HG03469 (cell line): Measurements from ENCODE around the gene CDH22.

ENCODE experiments used
- ATAC-seq: cut with Tn5 transposase; IDR thresholded peaks from one replicate; pipeline ENCODE4 v1.9.1; 2021; ENCODE audit warnings: mild to moderate bottlenecking, moderate library complexity, moderate number of reproducible peaks; ENCODE audit not compliant: unreplicated experiment

CDH22 gene

GRCh38 chr20:46200582-46201570 lies 107.4 kb downstream of the CDH22 start:
- ATAC-seq: no peak

GRCh38 chr20:46199198-46199597 lies 109.1 kb downstream of the CDH22 start:
- no peak for ATAC-seq

DNA sequence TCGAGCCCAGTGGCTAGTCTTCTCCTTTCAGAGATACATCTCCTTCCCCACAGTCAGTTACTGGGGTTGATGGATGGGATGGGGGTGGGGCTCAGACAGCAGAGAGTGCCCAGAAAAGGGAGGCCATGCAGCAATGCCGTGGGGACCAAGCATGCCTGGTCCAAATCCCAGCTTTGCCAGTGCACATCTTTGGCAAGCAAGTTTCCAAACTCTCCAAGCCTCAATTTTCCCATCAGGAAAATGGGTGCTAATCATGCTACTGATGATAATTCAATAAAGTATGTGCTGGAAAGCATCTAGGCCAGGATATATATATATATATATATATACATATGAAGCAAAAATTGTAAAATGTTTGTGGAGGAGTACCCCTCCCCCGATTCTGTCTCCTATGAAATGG lies 111.3 kb downstream of the CDH22 start:
- ATAC-seq: no peak

GRCh38 chr20:46195264-46196036 lies 112.8 kb downstream of the CDH22 start:
- no peak for ATAC-seq

- ATAC-seq: no peak
These were observed 113.9 kb downstream of the CDH22 start for GRCh38 chr20:46194409-46194808.

GRCh38 chr20:46192376-46192944 lies 115.8 kb downstream of the CDH22 start:
- no peak for ATAC-seq

- ATAC-seq: no peak
These were observed 116.7 kb downstream of the CDH22 start for GRCh38 chr20:46191611-46192010.

DNA sequence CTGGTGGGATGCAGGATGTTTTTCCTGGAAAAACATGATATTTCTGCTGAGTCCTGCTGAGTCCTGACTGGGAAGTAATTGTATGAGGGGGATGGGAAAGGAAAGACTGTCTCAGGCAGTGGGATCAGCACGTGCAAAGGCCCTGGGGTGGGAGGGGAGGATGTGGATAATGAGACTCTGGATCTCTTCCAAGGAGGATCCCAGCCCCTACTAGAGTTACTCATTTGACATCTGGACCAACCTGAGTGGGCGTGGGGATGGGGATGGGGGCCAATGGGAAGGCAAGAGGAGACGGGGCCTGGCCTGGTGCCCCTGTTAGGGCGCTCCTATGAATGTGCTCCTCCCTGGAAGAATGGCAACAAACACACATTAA lies 117.1 kb downstream of the CDH22 start:
- ATAC-seq: no peak

DNA sequence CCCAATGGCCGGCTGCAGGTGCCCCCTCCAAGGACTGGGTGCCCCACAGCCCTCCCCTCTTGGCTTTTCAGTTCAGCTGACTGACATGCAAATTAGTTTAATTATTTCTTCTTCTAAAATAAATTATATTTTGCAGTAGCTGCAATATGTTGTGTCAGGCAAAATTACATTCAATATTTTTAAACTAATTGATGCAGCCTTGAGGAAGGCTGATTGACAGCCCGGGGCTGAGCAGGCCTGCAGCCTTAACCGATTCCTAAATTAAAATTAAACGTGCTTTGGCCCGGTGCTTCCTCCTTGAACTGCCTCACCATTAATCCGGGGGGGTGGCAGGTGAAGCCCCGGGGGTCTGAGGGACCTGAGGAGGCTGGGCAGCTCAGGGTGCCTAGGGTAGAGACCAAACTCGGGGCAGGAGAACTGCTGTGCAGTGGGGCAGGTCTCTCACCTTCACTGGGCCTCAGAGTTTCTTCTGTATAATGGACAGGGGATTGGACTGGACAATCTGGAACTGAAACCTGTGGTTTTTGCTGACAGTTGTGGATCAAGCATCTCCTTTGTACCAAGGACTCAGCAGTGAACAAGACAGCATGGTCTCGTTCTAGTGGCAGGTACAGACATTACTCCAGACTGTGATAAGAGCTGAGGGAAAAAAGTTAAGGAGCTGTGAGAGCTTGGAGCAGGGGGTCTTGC lies 117.7 kb downstream of the CDH22 start:
- ATAC-seq: no peak

- ATAC-seq: no peak
These were observed 119.3 kb downstream of the CDH22 start for GRCh38 chr20:46188866-46189541.

DNA sequence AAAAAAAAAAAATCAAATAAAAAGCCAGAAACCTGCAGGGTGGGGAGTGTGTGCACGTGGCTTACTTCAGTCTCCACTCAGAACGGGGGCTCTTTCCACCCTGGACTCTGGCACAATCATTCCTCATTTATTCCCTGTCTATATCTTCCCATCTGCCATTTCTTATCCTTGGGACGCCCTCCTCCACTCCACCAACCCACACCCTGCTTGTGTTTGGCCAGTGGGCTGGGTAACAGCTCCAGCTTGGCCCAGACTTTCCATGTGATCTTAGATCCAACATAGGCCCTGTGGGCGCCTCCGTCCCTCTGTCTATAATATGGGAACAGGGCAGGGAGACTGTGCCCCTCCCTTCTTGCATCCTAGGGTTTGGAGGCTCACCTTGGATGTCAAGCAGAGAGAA lies 122.1 kb downstream of the CDH22 start:
- no peak for ATAC-seq

- ATAC-seq: no peak
These were observed 122.9 kb downstream of the CDH22 start for GRCh38 chr20:46185353-46185752.

- ATAC-seq: no peak
These were observed 124.5 kb downstream of the CDH22 start for GRCh38 chr20:46183768-46184167.

GRCh38 chr20:46182276-46183200 lies 125.8 kb downstream of the CDH22 start:
- no peak for ATAC-seq

GRCh38 chr20:46179862-46180261 lies 128.4 kb downstream of the CDH22 start:
- no peak for ATAC-seq

DNA sequence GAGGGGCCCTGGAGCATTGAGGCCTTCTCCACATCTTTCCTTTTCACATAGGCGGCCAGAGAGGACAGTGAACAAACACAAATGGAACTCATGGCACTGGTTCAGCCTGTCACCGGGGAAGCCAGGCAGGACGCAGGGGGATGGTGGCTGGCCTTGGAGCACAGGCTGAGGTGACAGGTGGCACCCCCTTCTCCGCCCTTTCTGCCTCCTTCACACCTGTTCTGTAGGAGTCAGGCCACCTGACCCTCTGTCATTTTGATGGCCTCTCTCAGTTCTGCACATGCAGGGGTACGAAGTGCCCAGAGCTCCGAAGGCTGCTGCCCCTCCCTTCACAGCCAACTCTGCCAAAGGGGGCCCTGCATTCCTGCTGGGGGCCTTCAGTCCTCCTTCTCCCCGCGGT lies 129.4 kb downstream of the CDH22 start:
- no peak for ATAC-seq

DNA sequence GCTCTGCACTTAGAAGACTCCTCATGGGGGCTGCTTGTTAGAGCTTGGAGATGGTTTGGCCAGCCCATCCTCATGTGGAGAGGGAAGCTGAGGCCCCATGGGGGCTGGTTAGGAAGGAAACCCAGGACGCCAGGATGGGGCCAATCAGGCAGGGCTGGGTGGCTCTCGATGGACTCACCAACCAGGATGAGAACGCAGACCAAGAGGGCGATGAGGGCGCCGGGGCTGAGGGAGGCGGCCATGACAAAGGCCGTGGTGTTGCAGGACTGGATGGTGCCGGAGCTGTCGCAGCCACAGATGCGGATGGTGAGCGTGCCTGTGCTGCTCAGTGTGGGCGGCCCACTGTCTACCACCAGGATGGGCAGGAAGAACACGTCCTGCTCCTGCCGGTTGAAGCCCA lies 130.5 kb downstream of the CDH22 start:
- ATAC-seq: no peak

DNA sequence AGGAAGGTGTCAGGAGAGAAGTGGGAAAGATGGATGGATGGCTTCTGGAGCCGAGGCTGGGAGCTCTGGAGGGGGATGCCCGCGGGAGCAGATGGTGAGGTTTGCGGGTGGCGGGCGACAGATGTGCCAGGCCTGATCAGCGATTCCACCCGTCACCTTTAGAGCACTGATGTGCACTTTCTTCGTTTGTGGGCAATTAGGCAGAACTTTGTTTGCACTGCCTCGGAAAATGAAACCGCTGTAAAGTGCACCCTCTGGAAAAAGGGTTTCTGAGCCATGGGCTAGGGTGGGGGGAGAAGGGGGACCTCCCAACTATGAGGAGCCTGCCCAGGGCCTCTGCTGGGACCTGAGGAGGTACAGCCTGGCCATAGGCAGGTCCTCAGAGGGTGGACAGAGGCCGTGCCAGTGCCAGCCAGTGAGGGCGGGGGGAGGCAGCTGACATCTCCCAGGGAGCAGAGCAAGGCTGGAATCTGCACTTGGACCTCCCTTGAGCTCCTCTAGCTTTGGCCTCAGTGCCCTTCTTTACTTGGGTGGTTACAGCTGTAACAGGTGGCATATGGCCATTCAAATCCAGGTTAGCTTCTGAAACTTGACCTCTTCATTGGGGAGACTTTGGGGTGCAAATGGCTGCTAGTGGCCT lies 131.4 kb downstream of the CDH22 start:
- ATAC-seq: no peak

DNA sequence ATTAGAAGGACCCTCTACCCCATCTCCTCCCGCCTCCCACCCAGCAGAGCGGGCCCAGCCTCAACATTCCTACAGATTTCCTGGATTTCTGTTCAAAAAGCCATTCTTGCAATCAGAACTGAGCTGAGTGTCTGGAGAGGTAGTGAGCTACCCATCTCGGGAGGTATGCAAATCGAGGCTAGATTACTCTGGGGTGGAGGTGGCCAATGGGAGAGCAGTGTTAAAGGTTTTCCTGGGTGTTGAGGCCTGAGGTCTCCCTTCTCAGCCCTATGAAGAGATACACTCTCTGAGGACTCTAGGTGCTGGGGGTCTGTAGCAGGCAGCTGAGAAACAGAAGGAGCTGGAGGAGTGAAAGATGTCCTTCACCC lies 133.2 kb downstream of the CDH22 start:
- ATAC-seq: no peak
